Right lobe of liver (tissue), 6 donors: ENCODE data around the gene CFAP46. TPM values are rescaled to one million over a fixed set of nuclear protein-coding genes. Genes with fewer than 3 reads are reported as not detected.

Experiments
- ATAC-seq, 4 donors: fragments of 200-7000 bp; cut with Tn5 transposase; one replicate each; pipeline ENCODE4 v1.9.1; 2020; ENCODE audit warnings: mild to moderate bottlenecking in 4 of 4, moderate library complexity in 4 of 4
- DNase-seq, 3 donors: peaks; one replicate each; pipeline ENCODE4 v3.0.0-alpha.2; 2020
- H3K27ac ChIP-seq, 3 donors: fragments of 200-600 bp; one replicate each; pipeline ENCODE4 v1.8.0; 2022
- H3K27me3 ChIP-seq, 2 donors: fragments of 200-600 bp; one replicate each; pipeline ENCODE4 v1.8.0; 2022
- H3K36me3 ChIP-seq, 4 donors: fragments of 200-600 bp; sonication (generic) in 1 of 4; one replicate each; pipeline versions ENCODE4 v1.5.1 to v1.8.0; 2017 to 2022; ENCODE audit warnings: control low read depth in 1 of 4
- H3K4me1 ChIP-seq, 4 donors: fragments of 200-600 bp; sonication (generic) in 1 of 4; one replicate each; pipeline versions ENCODE4 v1.5.1 to v1.8.0; 2017 to 2022; ENCODE audit warnings: control low read depth in 1 of 4
- H3K4me3 ChIP-seq, 3 donors: fragments of 200-600 bp; one replicate each; pipeline ENCODE4 v1.8.0; 2022
- H3K9me3 ChIP-seq, 4 donors: fragments of 200-600 bp; sonication (generic) in 1 of 4; one replicate each; pipeline versions ENCODE4 v1.5.1 to v1.8.0; 2017 to 2022; ENCODE audit warnings: control low read depth in 1 of 4
- POLR2A ChIP-seq: fragments of 450-650 bp; IDR thresholded peaks from one replicate; pipeline ENCODE4 v1.6.1; 2017; ENCODE audit warnings: antibody characterized with exemption, mild to moderate bottlenecking
- WGBS: methylation state at CpG from one replicate; pipeline ENCODE4 v1.1.6; 2018; ENCODE audit warnings: low coverage, low lambda C conversion rate; ENCODE audit not compliant: insufficient coverage; ENCODE audit errors: missing lambda C conversion rate; 5-methylcytosine and 5-hydroxymethylcytosine counted together
- intact Hi-C, 2 donors: fragments of 100-400 bp; cut with DNase I; formaldehyde crosslinking; loops; one replicate each; pipeline versions ENCODE4 v1.11.2 to v1.14.1; 2022
- total RNA-seq, 6 experiments: library from RNA; depleted of rRNA in 2 of 6; stranded (reverse); fragments of >200 nt in 2 of 6; fragmentation: NEBNext Ultra II Directional in 3 of 6; extraction: Animal tissue kit (Norgen Biotek cat#: 25700) in 3 of 6; gene quantifications; one replicate each; pipeline versions ENCODE4 v1.1.0 to v1.2.4, GENCODE V29; 2016 to 2023
- TF ChIP-seq, protein P1 (sequence below), 4 donors: fragments of 200-600 bp in 3 of 4; fragments of 450-650 bp in 1 of 4; IDR thresholded peaks; one replicate each; pipeline versions ENCODE4 v1.5.1 to v1.8.0; 2016 to 2022; ENCODE audit warnings: antibody characterized with exemption in 4 of 4, mild to moderate bottlenecking in 2 of 4
- donor health status: DM: no; HTN: yes; CAD: no.
- donor health status: DM: no; HTN: no; CAD: no.
- donor health status: DM: no; HTN: no; CAD: no.
- donor health status: DM: no; HTN: yes; CAD: no.
- donor health status: DM: no; HTN: yes; CAD: no.

The CFAP46 gene
- total RNA-seq, 6 experiments from 2014 or later, result 0.16 to 0.67 (median 0.32) TPM

DNA sequence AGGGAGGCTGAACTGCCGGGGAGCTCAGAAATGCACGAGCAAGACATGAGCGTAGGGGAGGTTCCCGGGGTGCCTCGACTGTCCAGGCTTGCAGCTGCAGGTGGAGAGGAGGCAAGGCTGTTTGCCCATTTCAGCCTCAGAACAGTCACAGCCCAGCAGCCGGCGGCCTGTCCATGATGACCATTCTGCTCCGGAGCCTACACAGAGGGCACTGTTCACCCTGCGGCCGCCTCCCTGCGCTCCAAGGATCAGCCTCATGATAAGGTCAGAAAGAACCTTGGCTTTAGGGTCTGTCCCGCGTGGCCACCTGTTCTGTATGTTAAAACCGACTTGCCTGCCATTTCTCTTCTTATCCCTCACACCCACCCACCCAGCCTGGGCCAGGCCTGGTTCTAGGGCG lies 21.9 kb upstream of the CFAP46 start:
- intact Hi-C loops, result no loop called here
- TF ChIP-seq POLR2A, result no peak
- TF ChIP-seq, protein P1, sequence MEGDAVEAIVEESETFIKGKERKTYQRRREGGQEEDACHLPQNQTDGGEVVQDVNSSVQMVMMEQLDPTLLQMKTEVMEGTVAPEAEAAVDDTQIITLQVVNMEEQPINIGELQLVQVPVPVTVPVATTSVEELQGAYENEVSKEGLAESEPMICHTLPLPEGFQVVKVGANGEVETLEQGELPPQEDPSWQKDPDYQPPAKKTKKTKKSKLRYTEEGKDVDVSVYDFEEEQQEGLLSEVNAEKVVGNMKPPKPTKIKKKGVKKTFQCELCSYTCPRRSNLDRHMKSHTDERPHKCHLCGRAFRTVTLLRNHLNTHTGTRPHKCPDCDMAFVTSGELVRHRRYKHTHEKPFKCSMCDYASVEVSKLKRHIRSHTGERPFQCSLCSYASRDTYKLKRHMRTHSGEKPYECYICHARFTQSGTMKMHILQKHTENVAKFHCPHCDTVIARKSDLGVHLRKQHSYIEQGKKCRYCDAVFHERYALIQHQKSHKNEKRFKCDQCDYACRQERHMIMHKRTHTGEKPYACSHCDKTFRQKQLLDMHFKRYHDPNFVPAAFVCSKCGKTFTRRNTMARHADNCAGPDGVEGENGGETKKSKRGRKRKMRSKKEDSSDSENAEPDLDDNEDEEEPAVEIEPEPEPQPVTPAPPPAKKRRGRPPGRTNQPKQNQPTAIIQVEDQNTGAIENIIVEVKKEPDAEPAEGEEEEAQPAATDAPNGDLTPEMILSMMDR (IDR thresholded peaks at IDR 0.05), result no peak
- no peak overlapping the region for H3K4me3 ChIP-seq
- no peaks in the 10 kb centered on the region for H3K36me3 ChIP-seq
- no peaks in the 10 kb centered on the region for H3K9me3 ChIP-seq
- H3K27me3 ChIP-seq, result no peaks in the 10 kb centered on the region
- ATAC-seq, result no peak
- peak in 1 of 3 donors; percentile 40 for DNase-seq
- H3K4me1 ChIP-seq, result peaks cover 0 to 3% (median 0%) of the 10 kb centered on the region in 4 donors
- H3K27ac ChIP-seq, result no peak overlapping the region
- WGBS, result 91% methylated on average over 4 of the region's 15 CpGs

DNA sequence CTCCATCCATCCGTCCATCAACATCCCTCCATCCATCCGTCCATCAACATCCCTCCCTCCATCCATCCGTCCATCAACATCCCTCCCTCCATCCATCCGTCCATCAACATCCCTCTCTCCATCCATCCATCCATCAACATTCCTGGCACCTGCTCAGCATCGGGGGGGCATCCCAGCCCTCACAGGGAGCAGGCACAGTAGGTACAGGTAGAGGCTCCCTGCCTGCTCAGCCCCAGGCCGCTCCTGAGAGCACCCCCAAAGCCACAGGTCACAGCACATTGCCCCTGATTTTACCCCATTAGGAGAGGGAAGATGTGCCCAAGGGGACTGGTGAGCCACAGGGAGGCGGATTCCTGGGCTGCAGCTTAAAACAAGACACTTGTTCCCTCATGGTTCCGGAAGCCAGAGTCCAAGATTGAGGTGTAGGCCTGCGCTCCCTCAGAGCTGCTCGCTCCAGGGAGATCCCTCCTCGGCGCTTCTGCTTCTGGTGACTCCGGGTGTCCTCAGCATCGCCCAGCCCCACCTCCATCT lies 21.1 kb upstream of the CFAP46 start:
- Histone ChIP-seq H3K9me3 (no peaks in the 10 kb centered on the region), H3K4me1 (peaks cover 0 to 3% (median 0%) of the 10 kb centered on the region in 4 donors), H3K36me3 (no peaks in the 10 kb centered on the region), H3K27me3 (no peaks in the 10 kb centered on the region), H3K4me3 (no peak overlapping the region), H3K27ac (no peak overlapping the region)
- no peak for ATAC-seq
- intact Hi-C loops, result no loop called here
- TF ChIP-seq, protein P1 (IDR thresholded peaks at IDR 0.05), result no peak
- no peak for TF ChIP-seq POLR2A
- peak in 2 of 3 donors; percentile 33 to 35 for DNase-seq
- WGBS, result 84% methylated on average over 11 of the region's 14 CpGs

DNA sequence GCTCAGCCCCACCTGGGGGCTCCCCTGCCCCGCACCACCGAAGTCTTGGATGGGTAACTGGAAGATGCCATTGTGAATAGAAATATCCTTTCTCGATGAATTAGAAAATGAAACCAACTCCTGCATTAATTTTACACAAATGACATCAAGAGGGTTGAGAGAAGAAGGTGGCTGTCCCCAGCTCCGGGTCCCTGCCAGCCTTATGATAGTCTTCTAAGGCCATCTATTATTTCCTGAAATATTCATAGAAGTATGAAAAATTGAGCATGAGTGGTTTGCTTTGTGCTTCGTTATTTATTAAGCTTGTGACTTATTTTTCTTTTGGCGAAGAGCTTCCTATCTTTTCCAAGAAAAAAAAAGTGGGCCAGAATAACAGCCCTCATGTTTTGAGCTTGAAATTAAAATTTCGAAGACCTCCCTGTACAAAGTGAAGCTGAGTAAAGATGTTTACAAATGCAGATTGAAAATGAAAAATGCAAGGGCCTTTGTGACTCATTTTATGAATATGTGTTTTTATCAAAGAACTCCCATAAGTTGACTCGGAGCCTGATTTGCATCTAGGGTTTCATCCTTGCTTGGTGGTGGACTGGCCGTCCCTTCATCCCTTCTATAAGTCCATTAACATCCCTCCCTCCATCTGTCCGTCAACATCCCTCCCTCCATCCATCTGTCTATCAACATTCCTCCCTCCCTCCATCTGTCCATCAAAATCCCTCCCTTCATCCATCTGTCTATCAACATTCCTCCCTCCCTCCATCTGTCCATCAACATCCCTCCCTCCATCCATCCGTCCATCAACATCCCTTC lies 20.5 kb upstream of the CFAP46 start:
- Histone ChIP-seq H3K4me3 (peak overlapping the region; percentile 39 to 53 (median 45)), H3K9me3 (no peaks in the 10 kb centered on the region), H3K27ac (peak overlapping the region in 1 of 3 donors; percentile 27), H3K36me3 (no peaks in the 10 kb centered on the region), H3K4me1 (peaks cover 0 to 3% (median 0%) of the 10 kb centered on the region in 4 donors), H3K27me3 (no peaks in the 10 kb centered on the region)
- ATAC-seq, result peak in 3 of 4 donors; percentile 2 to 45 (median 24)
- intact Hi-C loops, result no loop called here
- 32% methylated on average over 11 of the region's 11 CpGs for WGBS
- TF ChIP-seq, protein P1 (IDR thresholded peaks at IDR 0.05), result no peak
- no peak for TF ChIP-seq POLR2A
- no peak for DNase-seq

DNA sequence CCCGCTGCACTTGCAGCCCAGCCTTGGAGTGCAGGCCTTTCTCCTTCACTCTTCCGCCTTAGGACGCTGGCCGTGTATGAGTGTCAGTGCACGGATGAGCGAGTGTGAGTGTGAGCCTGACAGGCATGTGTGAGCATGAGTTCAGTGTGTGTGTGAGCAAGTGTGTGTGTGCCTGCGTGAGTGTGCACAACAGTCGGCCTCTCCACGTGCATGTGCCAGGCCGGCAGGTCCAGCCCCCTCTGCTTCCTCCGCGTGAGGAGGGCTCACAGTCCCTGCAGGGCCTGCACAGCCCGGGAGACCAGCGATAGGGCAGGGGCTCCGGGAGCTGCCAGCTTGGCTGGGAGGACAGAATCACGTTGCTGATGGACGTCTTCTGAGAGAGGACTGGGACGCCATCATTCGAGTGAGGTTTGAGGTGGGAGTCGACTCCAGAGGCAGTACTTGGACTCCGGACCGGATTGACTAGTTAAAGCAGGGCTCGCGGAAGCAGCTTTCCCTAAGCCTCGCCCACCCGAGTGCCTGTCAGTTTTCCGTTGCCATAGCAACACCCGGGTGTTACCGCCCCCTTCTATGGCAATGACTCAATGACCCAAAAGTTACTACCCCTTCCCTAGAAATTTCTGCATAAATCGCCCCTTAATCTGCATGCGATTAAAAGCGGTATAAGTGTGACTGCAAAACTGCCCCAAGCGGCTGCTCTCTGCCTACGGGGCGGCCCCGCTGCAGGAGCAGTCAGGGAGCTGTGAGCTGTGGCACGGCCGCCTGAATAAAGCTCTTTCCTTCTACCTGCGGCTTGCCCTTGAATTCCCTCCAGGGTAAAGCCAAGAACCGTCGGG lies 19.6 kb upstream of the CFAP46 start:
- DNase-seq (peak; percentile 61 to 67 (median 65)), ATAC-seq (peak; percentile 51 to 87 (median 76))
- Histone ChIP-seq H3K4me1 (peaks cover 0 to 3% (median 0%) of the 10 kb centered on the region in 4 donors), H3K36me3 (no peaks in the 10 kb centered on the region), H3K27me3 (no peaks in the 10 kb centered on the region), H3K9me3 (no peaks in the 10 kb centered on the region), H3K4me3 (peak overlapping the region; percentile 39 to 53 (median 45)), H3K27ac (peak overlapping the region in 1 of 3 donors; percentile 27)
- no peak for TF ChIP-seq POLR2A
- TF ChIP-seq, protein P1 (IDR thresholded peaks at IDR 0.05), result no peak
- 16% methylated on average over 33 of the region's 41 CpGs for WGBS
- intact Hi-C loops, result no loop called here
